HepG2 (cell line): ENCODE measurements around the gene PTPN18. TPM values are rescaled to one million over a fixed set of nuclear protein-coding genes. Genes with fewer than 3 reads are reported as not detected.

Experiments
- ATAC-seq: fragments of 200-7000 bp; cut with Tn5 transposase; 3 replicates; pipeline ENCODE4 v1.9.1; 2020; ENCODE audit warnings: mild to moderate bottlenecking, moderate library complexity
- BruUV-seq: library from RNA; stranded (reverse); fragments of 400-500 nt; replicated peaks from 2 replicates; lab custom pipeline; 2021; lab: Mats Ljungman, UMichigan
- CTCF ChIA-PET: fragments of 300-600 bp; formaldehyde crosslinking; extraction: SDS; loops from one replicate; lab custom pipeline; 2021; ENCODE audit warnings: low total read pairs, inconsistent platforms, low intra/inter-chr PET ratio; lab: Yijun Ruan, JAX
- POLR2A ChIA-PET: fragments of 350-600 bp; sonication (Branson Sonifier 250); formaldehyde crosslinking; loops from one replicate; lab custom pipeline; 2020; ENCODE audit warnings: antibody characterized with exemption, inconsistent platforms; lab: Yijun Ruan, JAX
- DNase-seq: peaks from one replicate; pipeline ENCODE4 v3.0.0-alpha.2; 2015; ENCODE audit warnings: low spot score
- FAIRE-seq: peaks from 3 replicates; lab custom pipeline; 2011; peaks lifted over from hg19 to GRCh38; lab: Jason Lieb, UNC
- H2AFZ ChIP-seq: one replicate; pipeline ENCODE4 v1.6.1; 2011; ENCODE audit warnings: low read length, inconsistent platforms
- H3K27ac ChIP-seq: fragments of 300-600 bp; 3 replicates; pipeline ENCODE4 v1.8.0; 2011; ENCODE audit warnings: mixed run types, mild to moderate bottlenecking, mixed read lengths, low read length, inconsistent platforms; ENCODE audit not compliant: insufficient read depth; ENCODE audit errors: extremely low read length
- H3K27me3 ChIP-seq, 2 experiments: fragments of 200-600 bp in 1 of 2; 2 replicates in 1 of 2; 3 replicates in 1 of 2; pipeline versions ENCODE4 v1.6.0 to v1.8.0; 2011; ENCODE audit warnings: low read length in 2 of 2, mild to moderate bottlenecking in 2 of 2, moderate library complexity in 2 of 2, inconsistent platforms in 1 of 2; ENCODE audit not compliant: insufficient read depth in 2 of 2, control insufficient read depth in 1 of 2
- H3K36me3 ChIP-seq, 2 experiments: fragments of 200-600 bp in 1 of 2; replicated peaks in 1 of 2; 2 replicates in 1 of 2; 3 replicates in 1 of 2; pipeline versions ENCODE4 v1.5.1 to v1.8.0; 2011; ENCODE audit warnings: low read length in 2 of 2, inconsistent platforms in 1 of 2; ENCODE audit not compliant: insufficient read depth in 2 of 2, control insufficient read depth in 1 of 2
- H3K4me1 ChIP-seq: 2 replicates; pipeline ENCODE4 v1.5.1; 2012; ENCODE audit warnings: low read length, inconsistent platforms; ENCODE audit not compliant: insufficient read depth
- H3K4me2 ChIP-seq: 2 replicates; pipeline ENCODE4 v1.6.0; 2011; ENCODE audit warnings: low read depth, low read length, inconsistent platforms
- H3K4me3 ChIP-seq, 3 experiments: fragments of 200-600 bp in 1 of 3; sonication (generic), shearing (Covaris generic) in 1 of 3; replicated peaks in 1 of 3; 2 replicates each; pipeline ENCODE4 v1.5.1; 2011 to 2016; ENCODE audit warnings: low read length in 3 of 3, inconsistent platforms in 2 of 3, low read depth in 2 of 3, mild to moderate bottlenecking in 2 of 3, control low read depth in 1 of 3, mixed read lengths in 1 of 3; ENCODE audit not compliant: insufficient read depth in 1 of 3
- H3K79me2 ChIP-seq: one replicate; pipeline ENCODE4 v1.6.1; 2011; ENCODE audit warnings: low read length, inconsistent platforms; ENCODE audit not compliant: insufficient read depth
- H3K9ac ChIP-seq: 2 replicates; pipeline ENCODE4 v1.6.0; 2011; ENCODE audit warnings: mild to moderate bottlenecking, low read depth, low read length, inconsistent platforms; ENCODE audit not compliant: insufficient read depth
- H3K9me3 ChIP-seq: 2 replicates; pipeline ENCODE4 v1.5.1; 2012; ENCODE audit warnings: mild to moderate bottlenecking, low read length
- H4K20me1 ChIP-seq: 2 replicates; pipeline ENCODE4 v1.6.0; 2011; ENCODE audit warnings: inconsistent platforms, mild to moderate bottlenecking, low read length, moderate library complexity; ENCODE audit not compliant: insufficient read depth
- ARNTL ChIP-seq: sonication (generic); formaldehyde crosslinking; IDR thresholded peaks from 2 replicates; pipeline ENCODE4 v1.4.0; 2020; ENCODE audit warnings: mild to moderate bottlenecking, missing genetic modification reagents
- ATF3 ChIP-seq: sonication (generic); formaldehyde crosslinking; IDR thresholded peaks from 2 replicates; pipeline ENCODE4 v1.4.0; 2020; ENCODE audit warnings: missing genetic modification reagents
- BORCS8-MEF2B ChIP-seq: sonication (generic); formaldehyde crosslinking; IDR thresholded peaks from 2 replicates; pipeline ENCODE4 v1.8.0; 2022; ENCODE audit warnings: mild to moderate bottlenecking, missing genetic modification reagents
- BRD4 ChIP-seq: sonication (generic); formaldehyde crosslinking; IDR thresholded peaks from 2 replicates; pipeline ENCODE4 v1.4.0; 2020; ENCODE audit warnings: missing genetic modification reagents
- CREB3 ChIP-seq: sonication (generic); formaldehyde crosslinking; IDR thresholded peaks from 2 replicates; pipeline ENCODE4 v1.5.0; 2020; ENCODE audit warnings: missing genetic modification reagents
- FOXC1 ChIP-seq: sonication (generic); formaldehyde crosslinking; IDR thresholded peaks from 2 replicates; pipeline ENCODE4 v1.8.0; 2022; ENCODE audit warnings: mild to moderate bottlenecking, missing genetic modification reagents, borderline replicate concordance
- NONO ChIP-seq, 2 experiments: fragments of 450-650 bp in 1 of 2; sonication (generic) in 1 of 2; formaldehyde crosslinking in 1 of 2; IDR thresholded peaks in 1 of 2; conservative IDR thresholded peaks in 1 of 2; 2 replicates each; pipeline versions ENCODE4 v1.6.1 to v1.8.0; 2017 to 2022; ENCODE audit warnings: mild to moderate bottlenecking in 1 of 2, missing genetic modification reagents in 1 of 2, moderate library complexity in 1 of 2
- PRDM15 ChIP-seq: sonication (generic); formaldehyde crosslinking; IDR thresholded peaks from 2 replicates; pipeline ENCODE4 v1.4.0; 2020; ENCODE audit warnings: missing genetic modification reagents
- RFX1 ChIP-seq: fragments of 450-650 bp; IDR thresholded peaks from 2 replicates; pipeline ENCODE4 v1.6.1; 2017
- SNAI1 ChIP-seq: sonication (generic); formaldehyde crosslinking; IDR thresholded peaks from 2 replicates; pipeline ENCODE4 v1.5.0; 2020; ENCODE audit warnings: mild to moderate bottlenecking, missing genetic modification reagents, borderline replicate concordance
- SRSF4 ChIP-seq: fragments of 200-400 bp; formaldehyde crosslinking; IDR thresholded peaks from one replicate; pipeline ENCODE4 v1.6.1; 2018; ENCODE audit warnings: mild to moderate bottlenecking, low read depth, low read length, moderate library complexity; ENCODE audit not compliant: poor library complexity, severe bottlenecking
- TFE3 ChIP-seq: IDR thresholded peaks from 2 replicates; pipeline ENCODE4 v1.6.1; 2016
- TSC22D2 ChIP-seq: sonication (generic); formaldehyde crosslinking; IDR thresholded peaks from 2 replicates; pipeline ENCODE4 v1.5.1; 2020; ENCODE audit warnings: missing genetic modification reagents, mild to moderate bottlenecking, borderline replicate concordance
- YY1 ChIP-seq: IDR thresholded peaks from 2 replicates; pipeline ENCODE4 v1.6.1; 2011; ENCODE audit warnings: low read length, low read depth, moderate library complexity, mild to moderate bottlenecking; ENCODE audit not compliant: insufficient read depth, insufficient replicate concordance
- ZMYM4 ChIP-seq: sonication (generic); formaldehyde crosslinking; IDR thresholded peaks from 2 replicates; pipeline ENCODE4 v1.8.1; 2023; ENCODE audit warnings: mild to moderate bottlenecking, missing genetic modification reagents
- ZNF230 ChIP-seq: sonication (generic); formaldehyde crosslinking; IDR thresholded peaks from 2 replicates; pipeline ENCODE4 v1.4.0; 2020; ENCODE audit warnings: mild to moderate bottlenecking, missing genetic modification reagents
- ZNF546 ChIP-seq: sonication (generic); formaldehyde crosslinking; conservative IDR thresholded peaks from 2 replicates; pipeline ENCODE4 v1.8.1; 2023; ENCODE audit warnings: mild to moderate bottlenecking, missing genetic modification reagents
- ZSCAN31 ChIP-seq: sonication (generic); formaldehyde crosslinking; IDR thresholded peaks from 2 replicates; pipeline ENCODE4 v1.5.0; 2020; ENCODE audit warnings: low read depth, mild to moderate bottlenecking, missing genetic modification reagents
- WGBS: methylation state at CpG from one replicate; pipeline ENCODE4 v1.1.6; 2017; ENCODE audit warnings: low lambda C conversion rate; 5-methylcytosine and 5-hydroxymethylcytosine counted together
- in situ Hi-C: cut with HindIII; loops from 2 replicates; pipeline ENCODE4 v1.10.0; 2017; ENCODE audit warnings: low pct_unique_long_range_greater_than_20kb; ENCODE audit not compliant: extremely low pct_ligation_motif_present
- intact Hi-C: fragments of 100-400 bp; cut with micrococcal nuclease; formaldehyde crosslinking; loops from one replicate; pipeline ENCODE4 v1.10.0; 2022; ENCODE audit not compliant: unreplicated experiment
- polyA plus RNA-seq, 8 experiments: library from polyadenylated mRNA; depleted of rRNA in 3 of 8; stranded (reverse) in 7 of 8; unstranded in 1 of 8; fragments of >200 nt; fragmentation: Illumina TruSeq in 4 of 8; extraction: Trizol in 4 of 8; gene quantifications; 2 replicates each; pipeline versions ENCODE4 v1.2.1 to v1.2.3, GENCODE V29; 2011 to 2016; ENCODE audit warnings: low read depth in 4 of 8, missing spikeins in 1 of 8, mixed read lengths in 1 of 8; ENCODE audit not compliant: insufficient read depth in 1 of 8
- total RNA-seq, 5 experiments: library from RNA; depleted of rRNA; stranded (reverse); fragments of >200 nt; fragmentation: Illumina TruSeq; extraction: Trizol; gene quantifications; 2 replicates each; pipeline ENCODE4 v1.2.3, GENCODE V29; 2016; ENCODE audit warnings: low read depth in 1 of 5

PTPN18 gene
- total and polyA plus RNA-seq, 2 of the 13 experiments (the other 11 are each of a cell fraction or from before 2014, with no cell fraction given), result 14.8 to 39.6 TPM

- H4K20me1 ChIP-seq, result no peaks in the 10 kb centered on the region
- ATAC-seq, result peak; percentile 61
- H3K4me2 ChIP-seq, result peak overlapping the region; percentile 94
- WGBS, result 42% methylated on average over 14 of the region's 16 CpGs
- H3K9ac ChIP-seq, result peak overlapping the region; percentile 64; the same call in 1 of the 2 replicates
- no peak overlapping the region for H3K27ac ChIP-seq
- no peak for FAIRE-seq
- H2AFZ ChIP-seq, result no peak overlapping the region
- H3K27me3 ChIP-seq, result peaks cover 2 to 13% of the 10 kb centered on the region in 2 experiments; a peak in 2 of 5 replicates
- intact Hi-C loops, result loop anchor here (2.0 to 5.0 kb wide), 2 partner anchors 33 to 54 kb away; partner anchors contain the start of gene PTPN18
- DNase-seq, result no peak
- ChIA-PET POLR2A (interaction anchor here (0.6 to 3.1 kb wide), 3 partner anchors 35 to 54 kb away, joined by 3 to 13 read pairs (median 4); partner anchors contain the start of genes IMP4 and PTPN18), CTCF (no interaction called here)
- H3K36me3 ChIP-seq, result no peaks in the 10 kb centered on the region
- no peaks in the 10 kb centered on the region for H3K9me3 ChIP-seq
- no TSS peak for BruUV-seq
- no peaks in the 10 kb centered on the region for H3K79me2 ChIP-seq
- H3K4me1 ChIP-seq, result peaks cover 31% of the 10 kb centered on the region
- peak overlapping the region; percentile 75 to 82 (median 78); a peak in 5 of 6 replicates for H3K4me3 ChIP-seq
- in situ Hi-C loops, result no loop called here
- TF ChIP-seq NONO (IDR thresholded peaks at IDR 0.05), result no peak
- TF ChIP-seq NONO (CRISPR knock-in tag; conservative IDR thresholded peaks at IDR 0.05), result no peak
- TF ChIP-seq FOXC1 (CRISPR knock-in tag), result peak; percentile 39; the same call in 1 of the 2 replicates
- TF ChIP-seq CREB3 (CRISPR knock-in tag), result no peak
- 0 out of 2 replicates have a peak, but pooled peaks have one; percentile 3 for TF ChIP-seq ZMYM4 (CRISPR knock-in tag)
- TF ChIP-seq ARNTL (CRISPR knock-in tag), result no peak
- TF ChIP-seq TSC22D2, result no peak
- TF ChIP-seq TFE3 (CRISPR knock-in tag), result no peak
- TF ChIP-seq RFX1, result no peak
- TF ChIP-seq SNAI1 (CRISPR knock-in tag), result no peak
- TF ChIP-seq ZNF546 (CRISPR knock-in tag), result no peak
- no peak for TF ChIP-seq PRDM15 (CRISPR knock-in tag)
- TF ChIP-seq BORCS8-MEF2B, result no peak
- no peak for TF ChIP-seq ZSCAN31
- no peak for TF ChIP-seq SRSF4
- no peak for TF ChIP-seq BRD4 (CRISPR knock-in tag)
- TF ChIP-seq ATF3 (CRISPR knock-in tag), result no peak
- peak; percentile 48 for TF ChIP-seq YY1
- TF ChIP-seq ZNF230 (CRISPR knock-in tag), result 0 out of 2 replicates have a peak, but pooled peaks have one; percentile 26
Observed at GRCh38 chr2:130390460-130391057, 34.7 kb downstream of the PTPN18 start.
